Tibial nerve (tissue), 3 donors: ENCODE measurements around the gene FAF2.

Source experiments
- POLR2A ChIP-seq, 2 donors: fragments of 450-650 bp; IDR thresholded peaks; one replicate each; pipeline ENCODE4 v1.6.1; 2017; ENCODE audit warnings: antibody characterized with exemption in 2 of 2, mild to moderate bottlenecking in 2 of 2, moderate library complexity in 2 of 2
- TF ChIP-seq, protein P1 (sequence below), 5 experiments: fragments of 200-600 bp in 3 of 5; fragments of 450-650 bp in 2 of 5; sonication (generic) in 3 of 5; IDR thresholded peaks; one replicate each; pipeline ENCODE4 v1.5.1; 2016 to 2019; ENCODE audit warnings: antibody characterized with exemption in 5 of 5, mild to moderate bottlenecking in 3 of 5, moderate library complexity in 2 of 5

DNA sequence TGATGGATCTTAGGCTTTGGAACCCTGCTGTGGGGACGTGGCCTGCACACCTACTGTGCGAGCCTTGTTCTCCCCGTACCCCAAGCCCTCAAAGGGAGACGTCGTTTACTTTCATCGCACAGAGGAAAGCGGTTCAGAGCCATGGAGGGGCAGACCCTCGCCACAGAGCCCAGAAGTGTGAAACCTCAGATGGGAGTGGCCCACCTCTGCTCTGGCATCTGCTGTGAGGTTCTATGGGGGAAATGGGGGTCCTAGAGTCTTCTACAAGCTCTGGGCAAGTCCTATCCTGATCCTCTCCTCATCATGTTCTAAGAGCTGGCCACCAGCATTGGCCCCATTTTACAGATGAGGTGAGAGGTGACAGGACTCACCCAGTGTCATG, 92.8 kb downstream of the FAF2 start:
- no peak for TF ChIP-seq POLR2A (IDR thresholded peaks at IDR 0.05)
- TF ChIP-seq, protein P1, sequence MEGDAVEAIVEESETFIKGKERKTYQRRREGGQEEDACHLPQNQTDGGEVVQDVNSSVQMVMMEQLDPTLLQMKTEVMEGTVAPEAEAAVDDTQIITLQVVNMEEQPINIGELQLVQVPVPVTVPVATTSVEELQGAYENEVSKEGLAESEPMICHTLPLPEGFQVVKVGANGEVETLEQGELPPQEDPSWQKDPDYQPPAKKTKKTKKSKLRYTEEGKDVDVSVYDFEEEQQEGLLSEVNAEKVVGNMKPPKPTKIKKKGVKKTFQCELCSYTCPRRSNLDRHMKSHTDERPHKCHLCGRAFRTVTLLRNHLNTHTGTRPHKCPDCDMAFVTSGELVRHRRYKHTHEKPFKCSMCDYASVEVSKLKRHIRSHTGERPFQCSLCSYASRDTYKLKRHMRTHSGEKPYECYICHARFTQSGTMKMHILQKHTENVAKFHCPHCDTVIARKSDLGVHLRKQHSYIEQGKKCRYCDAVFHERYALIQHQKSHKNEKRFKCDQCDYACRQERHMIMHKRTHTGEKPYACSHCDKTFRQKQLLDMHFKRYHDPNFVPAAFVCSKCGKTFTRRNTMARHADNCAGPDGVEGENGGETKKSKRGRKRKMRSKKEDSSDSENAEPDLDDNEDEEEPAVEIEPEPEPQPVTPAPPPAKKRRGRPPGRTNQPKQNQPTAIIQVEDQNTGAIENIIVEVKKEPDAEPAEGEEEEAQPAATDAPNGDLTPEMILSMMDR (IDR thresholded peaks at IDR 0.05), result no peak
